ENCODE measurements around the gene EPHA7. TPM values are rescaled to one million over a fixed set of nuclear protein-coding genes. Genes with fewer than 3 reads are reported as not detected.

EPHA7 gene
- total RNA-seq, 1 experiment from 2014 or later = 9.5 TPM

GRCh38 chr6:93294879-93295278 is 124.5 kb downstream of the EPHA7 start:
- Histone ChIP-seq H2BK20ac (ENCODE audit: low read depth, low read length, poor library complexity, severe bottlenecking) (no peak overlapping the region), H3K4me2 (ENCODE audit: insufficient read depth, insufficient read length, low read length) (no peak overlapping the region), H4K8ac (replicated peaks; ENCODE audit: insufficient read length, low read depth, low read length) (no peak overlapping the region), H3K9ac (ENCODE audit: extremely low read depth, insufficient read length, low read length) (no peak overlapping the region), H3K4me1 (ENCODE audit: insufficient read depth, low read length) (no peaks in the 10 kb centered on the region), H3K79me2 (ENCODE audit: insufficient read depth, low read length) (no peaks in the 10 kb centered on the region), H3K18ac (ENCODE audit: insufficient read length, low read depth, low read length) (no peak overlapping the region), H3K23me2 (ENCODE audit: insufficient read length, low read depth, low read length, poor library complexity, severe bottlenecking) (no peaks in the 10 kb centered on the region), H4K5ac (ENCODE audit: insufficient read length, low read depth, low read length) (no peak overlapping the region), H3K27ac (ENCODE audit: insufficient read length, low read depth, low read length) (no peak overlapping the region), H3K79me1 (ENCODE audit: insufficient read depth, low read depth, low read length, poor library complexity, severe bottlenecking) (no peaks in the 10 kb centered on the region), H2BK120ac (ENCODE audit: low read depth, low read length, poor library complexity, severe bottlenecking) (no peak overlapping the region), H3K27me3 (ENCODE audit: insufficient read depth, low read length) (no peaks in the 10 kb centered on the region), H3K23ac (ENCODE audit: insufficient read length, low read depth, low read length) (no peak overlapping the region), H2BK12ac (ENCODE audit: insufficient read length, low read depth, low read length) (no peak overlapping the region), H4K91ac (ENCODE audit: insufficient read length, low read depth, low read length) (no peak overlapping the region), H3K4ac (ENCODE audit: low read depth, low read length) (no peak overlapping the region), H3T11ph (ENCODE audit: low read length) (no peak overlapping the region), H3K14ac (ENCODE audit: insufficient read depth, low read length) (no peak overlapping the region), H3K56ac (ENCODE audit: insufficient read length, low read depth, low read length) (no peak overlapping the region), H2AFZ (ENCODE audit: low read length) (no peak overlapping the region), H2BK15ac (ENCODE audit: low read depth, low read length) (no peak overlapping the region), H2AK5ac (ENCODE audit: insufficient read length, low read length) (no peak overlapping the region), H4K20me1 (ENCODE audit: control insufficient read depth, insufficient read depth, insufficient read length) (no peaks in the 10 kb centered on the region), H3K9me3 (ENCODE audit: control insufficient read depth, low read depth, low read length) (no peaks in the 10 kb centered on the region), H2BK5ac (ENCODE audit: insufficient read length, low read length) (no peak overlapping the region)
- Mint-ChIP-seq H3K4me1 (no peaks in the 10 kb centered on the region), H3K9me3 (no peaks in the 10 kb centered on the region), H3K36me3 (ENCODE audit: insufficient read depth in 1 of 3, low read depth in 3 of 3) (peaks cover 0 to 5% (median 0%) of the 10 kb centered on the region in 3 experiments; a peak in 1 of 7 replicates), H3K4me3 (no peak overlapping the region), H3K27me3 (ENCODE audit: low read depth) (no peaks in the 10 kb centered on the region), H3K27ac (no peak overlapping the region)
- no peak for TF ChIP-seq CTCF (conservative IDR thresholded peaks at IDR 0.05)
- WGBS (ENCODE audit: extremely low coverage, insufficient read length, low lambda C conversion rate) = no CpG with 5 or more reads among the region's 2 CpGs
- no peak for DNase-seq

Measured in H9 (cell line).